Measurements from ENCODE around the gene SIX2. TPM values are rescaled to one million over a fixed set of nuclear protein-coding genes. Genes with fewer than 3 reads are reported as not detected.

Gene SIX2
- 42.8 and 45.9 TPM in 2 replicates for total RNA-seq
- long read RNA-seq, partial matches to known transcripts: 0 of 2 reads
- long read RNA-seq, other reads (novel, unspliced or antisense): 1 of 2 reads

GRCh38 chr2:45009303-45009927, at the start of gene SIX2:
TSS of gene SIX2 (minus strand) at chr2:45009452. CDS start at chr2:45009110, 342 bp downstream.
- H3K27me3 Mint-ChIP-seq (ENCODE audit: unreplicated experiment): no peaks in the 10 kb centered on the region
- peaks cover 15% of the 10 kb centered on the region for H3K36me3 Mint-ChIP-seq (ENCODE audit: unreplicated experiment)
- DNase-seq (ENCODE audit: extremely low spot score, unreplicated experiment): peak; percentile 100
- TF ChIP-seq CTCF (IDR thresholded peaks at IDR 0.05): no peak
- peaks cover 56% of the 10 kb centered on the region for H3K4me1 Mint-ChIP-seq (ENCODE audit: unreplicated experiment)
- H3K4me3 Mint-ChIP-seq (ENCODE audit: unreplicated experiment): peak within 1 kb of the TSS; percentile 96
- H3K27ac Mint-ChIP-seq (ENCODE audit: unreplicated experiment): peak within 1 kb of the TSS; percentile 93
- H3K9me3 Mint-ChIP-seq (ENCODE audit: unreplicated experiment): no peaks in the 10 kb centered on the region

GRCh38 chr2:45055162-45055605, 45.9 kb upstream of the SIX2 start:
- H3K4me3 Mint-ChIP-seq (ENCODE audit: unreplicated experiment): no peak overlapping the region
- no peaks in the 10 kb centered on the region for H3K36me3 Mint-ChIP-seq (ENCODE audit: unreplicated experiment)
- no peaks in the 10 kb centered on the region for H3K9me3 Mint-ChIP-seq (ENCODE audit: unreplicated experiment)
- TF ChIP-seq CTCF (IDR thresholded peaks at IDR 0.05): no peak
- DNase-seq (ENCODE audit: extremely low spot score, unreplicated experiment): no peak
- H3K4me1 Mint-ChIP-seq (ENCODE audit: unreplicated experiment): no peaks in the 10 kb centered on the region
- H3K27me3 Mint-ChIP-seq (ENCODE audit: unreplicated experiment): no peaks in the 10 kb centered on the region
- no peak overlapping the region for H3K27ac Mint-ChIP-seq (ENCODE audit: unreplicated experiment)

GRCh38 chr2:45053966-45054365, 44.7 kb upstream of the SIX2 start:
- Mint-ChIP-seq H3K9me3 (ENCODE audit: unreplicated experiment) (no peaks in the 10 kb centered on the region), H3K4me3 (ENCODE audit: unreplicated experiment) (no peak overlapping the region), H3K36me3 (ENCODE audit: unreplicated experiment) (no peaks in the 10 kb centered on the region), H3K4me1 (ENCODE audit: unreplicated experiment) (no peaks in the 10 kb centered on the region), H3K27ac (ENCODE audit: unreplicated experiment) (no peak overlapping the region), H3K27me3 (ENCODE audit: unreplicated experiment) (no peaks in the 10 kb centered on the region)
- no peak for TF ChIP-seq CTCF (IDR thresholded peaks at IDR 0.05)
- no peak for DNase-seq (ENCODE audit: extremely low spot score, unreplicated experiment)

- Mint-ChIP-seq H3K27ac (ENCODE audit: unreplicated experiment) (no peak overlapping the region), H3K4me1 (ENCODE audit: unreplicated experiment) (peaks cover 13% of the 10 kb centered on the region), H3K27me3 (ENCODE audit: unreplicated experiment) (no peaks in the 10 kb centered on the region), H3K9me3 (ENCODE audit: unreplicated experiment) (no peaks in the 10 kb centered on the region), H3K36me3 (ENCODE audit: unreplicated experiment) (no peaks in the 10 kb centered on the region), H3K4me3 (ENCODE audit: unreplicated experiment) (no peak overlapping the region)
- DNase-seq (ENCODE audit: extremely low spot score, unreplicated experiment): no peak
- no peak for TF ChIP-seq CTCF (IDR thresholded peaks at IDR 0.05)
These were observed 43.2 kb upstream of the SIX2 start for GRCh38 chr2:45052388-45052928.

GRCh38 chr2:45049569-45050336, 40.5 kb upstream of the SIX2 start:
- no peaks in the 10 kb centered on the region for H3K36me3 Mint-ChIP-seq (ENCODE audit: unreplicated experiment)
- H3K4me1 Mint-ChIP-seq (ENCODE audit: unreplicated experiment): peaks cover 31% of the 10 kb centered on the region
- H3K9me3 Mint-ChIP-seq (ENCODE audit: unreplicated experiment): no peaks in the 10 kb centered on the region
- no peaks in the 10 kb centered on the region for H3K27me3 Mint-ChIP-seq (ENCODE audit: unreplicated experiment)
- no peak for DNase-seq (ENCODE audit: extremely low spot score, unreplicated experiment)
- no peak for TF ChIP-seq CTCF (IDR thresholded peaks at IDR 0.05)
- H3K27ac Mint-ChIP-seq (ENCODE audit: unreplicated experiment): no peak overlapping the region
- no peak overlapping the region for H3K4me3 Mint-ChIP-seq (ENCODE audit: unreplicated experiment)
